GM12891 (cell line): ENCODE data around the gene NR6A1.

Source experiments
- POLR2A ChIP-seq: IDR thresholded peaks from 2 replicates; pipeline ENCODE4 v1.6.1; 2011; ENCODE audit warnings: low read depth, low read length, control low read depth
- TAF1 ChIP-seq: IDR thresholded peaks from 2 replicates; pipeline ENCODE4 v1.6.1; 2011; ENCODE audit warnings: low read depth, low read length, control low read depth

GRCh38 chr9:124530246-124530645, 240.9 kb downstream of the NR6A1 start:
- TF ChIP-seq TAF1: no peak
- no peak for TF ChIP-seq POLR2A
